ENCODE data around the gene NCAPG. TPM values are rescaled to one million over a fixed set of nuclear protein-coding genes. Genes with fewer than 3 reads are reported as not detected.

NCAPG gene, protein sequence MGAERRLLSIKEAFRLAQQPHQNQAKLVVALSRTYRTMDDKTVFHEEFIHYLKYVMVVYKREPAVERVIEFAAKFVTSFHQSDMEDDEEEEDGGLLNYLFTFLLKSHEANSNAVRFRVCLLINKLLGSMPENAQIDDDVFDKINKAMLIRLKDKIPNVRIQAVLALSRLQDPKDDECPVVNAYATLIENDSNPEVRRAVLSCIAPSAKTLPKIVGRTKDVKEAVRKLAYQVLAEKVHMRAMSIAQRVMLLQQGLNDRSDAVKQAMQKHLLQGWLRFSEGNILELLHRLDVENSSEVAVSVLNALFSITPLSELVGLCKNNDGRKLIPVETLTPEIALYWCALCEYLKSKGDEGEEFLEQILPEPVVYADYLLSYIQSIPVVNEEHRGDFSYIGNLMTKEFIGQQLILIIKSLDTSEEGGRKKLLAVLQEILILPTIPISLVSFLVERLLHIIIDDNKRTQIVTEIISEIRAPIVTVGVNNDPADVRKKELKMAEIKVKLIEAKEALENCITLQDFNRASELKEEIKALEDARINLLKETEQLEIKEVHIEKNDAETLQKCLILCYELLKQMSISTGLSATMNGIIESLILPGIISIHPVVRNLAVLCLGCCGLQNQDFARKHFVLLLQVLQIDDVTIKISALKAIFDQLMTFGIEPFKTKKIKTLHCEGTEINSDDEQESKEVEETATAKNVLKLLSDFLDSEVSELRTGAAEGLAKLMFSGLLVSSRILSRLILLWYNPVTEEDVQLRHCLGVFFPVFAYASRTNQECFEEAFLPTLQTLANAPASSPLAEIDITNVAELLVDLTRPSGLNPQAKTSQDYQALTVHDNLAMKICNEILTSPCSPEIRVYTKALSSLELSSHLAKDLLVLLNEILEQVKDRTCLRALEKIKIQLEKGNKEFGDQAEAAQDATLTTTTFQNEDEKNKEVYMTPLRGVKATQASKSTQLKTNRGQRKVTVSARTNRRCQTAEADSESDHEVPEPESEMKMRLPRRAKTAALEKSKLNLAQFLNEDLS
- 0.72 TPM for total RNA-seq
- long read RNA-seq: 0 reads

DNA sequence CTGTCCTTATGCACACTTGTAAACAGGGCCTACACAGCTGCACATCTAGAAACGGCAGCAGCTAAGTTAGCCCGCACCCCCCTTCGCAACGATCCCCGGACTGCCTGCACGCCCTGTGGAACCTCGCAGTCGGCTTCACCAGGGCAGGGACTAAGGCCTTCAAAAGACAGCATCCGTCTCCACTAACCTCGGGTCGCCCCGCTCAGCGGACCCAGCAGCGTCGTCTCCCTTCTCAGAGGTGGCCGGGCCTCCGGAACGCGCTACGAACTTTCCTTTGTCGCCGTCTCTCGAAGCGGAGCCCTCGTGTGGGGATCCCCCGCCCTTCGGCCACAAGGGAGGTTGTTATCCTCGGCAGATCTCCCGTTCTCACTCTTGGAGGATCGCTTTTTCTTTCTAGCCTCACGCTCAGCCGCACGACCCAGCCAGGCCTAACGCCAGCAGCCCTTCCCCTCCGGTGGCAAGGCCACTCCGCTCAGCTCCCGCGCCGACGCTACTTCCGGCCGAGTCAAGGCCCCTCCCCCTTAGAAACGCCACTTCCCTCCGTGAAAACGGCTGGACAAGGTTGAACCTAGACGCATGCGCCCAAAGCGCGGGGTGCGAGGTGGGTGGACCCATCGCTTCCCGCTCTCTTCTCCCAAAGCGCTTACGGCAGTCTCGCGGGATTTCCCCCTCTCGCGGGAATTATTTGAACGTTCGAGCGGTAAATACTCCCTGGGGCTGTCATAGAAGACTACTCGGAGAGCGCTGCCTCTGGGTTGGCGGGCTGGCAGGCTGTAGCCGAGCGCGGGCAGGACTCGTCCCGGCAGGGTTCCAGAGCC is at the start of gene NCAPG, which contains the start of gene DCAF16:
Gene NCAPG, plus strand, starts transcription at position 720 of the 818 bp plus-strand sequence. CDS start 99 bp downstream, outside the sequence.
Gene DCAF16, minus strand, starts transcription at position 498 of the 818 bp plus-strand sequence. CDS start 6,616 bp downstream, outside the sequence.
- peak; percentile 99 for DNase-seq
- peak; percentile 100 for ATAC-seq
- intact Hi-C loops (cut with micrococcal nuclease): loop anchor here (5.0 kb wide), 1 partner anchor 212 kb away; the partner anchor contains the start of gene LCORL

DNA sequence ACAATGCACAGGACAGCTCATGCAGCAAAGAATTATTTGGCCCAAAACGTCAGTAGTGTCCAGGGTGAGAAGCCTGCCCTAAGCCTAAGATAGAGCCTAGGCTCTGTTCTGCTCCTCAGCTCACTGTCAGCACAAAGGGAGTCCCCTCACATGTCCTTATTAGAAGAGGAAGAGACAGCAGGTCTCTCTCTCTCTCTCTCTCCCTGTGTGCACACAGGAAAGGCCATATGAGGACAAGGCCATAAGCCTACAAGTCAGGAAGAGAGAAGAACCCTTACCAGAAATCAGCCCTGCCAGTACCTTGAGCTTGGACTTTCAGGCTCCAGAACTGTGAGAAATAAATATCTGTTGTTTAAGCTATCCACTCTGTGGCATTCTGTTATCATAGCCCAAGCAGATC is 49.7 kb upstream of the NCAPG start:
- ATAC-seq (no peak), DNase-seq (no peak)
- intact Hi-C loops (cut with micrococcal nuclease): no loop called here

DNA sequence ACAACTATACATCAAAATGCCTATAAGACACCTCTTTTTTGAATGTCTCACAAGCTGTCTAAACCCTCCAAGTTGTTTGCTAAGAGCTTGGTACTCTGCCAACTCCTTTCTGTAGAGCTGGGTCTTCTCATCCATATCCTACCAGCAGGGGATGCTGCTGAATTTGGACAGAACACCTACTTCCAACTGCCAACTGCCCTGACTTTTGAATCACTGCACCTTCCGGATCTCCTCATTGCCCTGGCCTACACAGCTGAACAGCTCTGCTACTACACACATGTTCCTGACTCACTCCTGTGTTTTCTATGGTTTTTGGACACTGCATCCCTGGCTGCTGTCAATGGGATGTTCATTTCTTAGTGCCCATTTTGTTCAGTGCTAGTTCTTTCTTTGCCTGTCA is 48.1 kb upstream of the NCAPG start:
- ATAC-seq: no peak
- intact Hi-C loops (cut with micrococcal nuclease): no loop called here
- no peak for DNase-seq

DNA sequence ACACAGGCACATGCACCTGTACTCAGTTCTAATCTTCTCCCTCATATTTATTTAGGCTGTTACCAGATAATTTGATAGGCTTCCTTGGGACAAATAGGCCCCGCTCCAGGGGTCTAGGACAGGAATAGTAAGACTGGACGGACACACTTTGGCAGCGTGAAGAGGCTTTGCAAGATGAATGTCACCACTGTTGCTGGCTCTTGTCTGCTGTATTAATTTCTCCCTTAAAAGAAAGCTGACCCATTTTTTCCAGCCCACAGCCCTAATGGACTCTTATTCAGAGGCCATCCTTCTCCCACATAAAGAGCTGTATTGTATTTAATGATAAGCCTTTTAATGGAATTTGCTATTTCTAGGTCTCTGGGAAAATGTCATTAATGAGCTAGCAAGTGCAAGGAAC is 47.4 kb upstream of the NCAPG start:
- ATAC-seq: no peak
- intact Hi-C loops (cut with micrococcal nuclease): no loop called here
- no peak for DNase-seq

DNA sequence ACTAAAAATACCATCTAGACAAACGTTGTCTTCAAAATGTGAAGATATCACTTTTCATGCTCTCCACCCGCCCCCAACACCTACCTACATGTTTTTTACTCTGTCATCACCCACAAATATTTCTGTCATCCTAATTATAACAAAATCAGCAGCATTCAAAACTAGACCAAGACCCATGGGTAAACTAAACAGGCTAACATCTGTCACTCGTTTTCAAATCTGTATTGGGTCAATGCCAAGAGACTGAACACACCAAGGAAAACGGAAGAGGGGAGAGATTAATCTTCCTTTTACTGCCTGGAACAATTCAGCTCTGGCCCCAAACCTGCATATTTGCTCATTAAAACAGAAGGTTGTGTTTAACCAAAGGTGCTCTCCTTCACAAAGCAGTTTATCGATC is 46.8 kb upstream of the NCAPG start:
- DNase-seq: no peak
- no peak for ATAC-seq
- intact Hi-C loops (cut with micrococcal nuclease): no loop called here

DNA sequence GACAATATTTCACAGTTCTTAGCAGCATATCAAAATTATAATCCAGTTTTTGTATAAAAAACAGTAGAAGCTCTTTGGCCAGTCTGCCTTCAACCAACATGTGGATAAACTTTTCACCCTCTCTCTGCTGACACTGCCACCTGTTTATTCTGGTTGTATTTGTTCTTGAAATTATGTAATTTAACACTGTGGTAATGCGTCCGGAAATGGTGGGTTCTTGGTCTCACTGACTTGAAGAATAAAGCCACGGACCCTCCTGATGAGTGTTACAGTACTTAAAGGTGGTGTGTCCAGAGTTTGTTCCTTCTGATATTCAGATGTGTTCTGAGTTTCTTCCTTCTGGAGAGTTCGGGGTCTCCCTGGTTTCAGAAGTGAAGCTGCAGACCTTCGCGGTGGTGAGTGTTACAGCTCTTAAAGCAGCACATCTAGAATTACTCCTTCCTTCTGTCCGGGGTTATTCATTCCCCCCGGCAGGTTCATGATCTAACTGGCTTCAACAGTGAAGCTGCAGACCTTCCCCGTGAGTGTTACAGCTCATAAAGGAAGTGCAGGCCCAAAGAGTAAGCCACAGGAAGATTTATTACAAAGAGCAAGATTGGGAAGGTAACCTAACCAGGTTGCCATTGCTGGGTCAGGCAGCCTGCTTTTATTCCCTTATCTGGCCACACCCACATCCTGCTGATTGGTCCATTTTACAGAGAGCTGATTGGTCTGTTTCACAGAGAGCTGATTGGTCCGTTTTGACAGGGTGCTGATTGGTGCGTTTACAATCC is 45.1 kb upstream of the NCAPG start:
- no peak for ATAC-seq
- intact Hi-C loops (cut with micrococcal nuclease): no loop called here
- no peak for DNase-seq

DNA sequence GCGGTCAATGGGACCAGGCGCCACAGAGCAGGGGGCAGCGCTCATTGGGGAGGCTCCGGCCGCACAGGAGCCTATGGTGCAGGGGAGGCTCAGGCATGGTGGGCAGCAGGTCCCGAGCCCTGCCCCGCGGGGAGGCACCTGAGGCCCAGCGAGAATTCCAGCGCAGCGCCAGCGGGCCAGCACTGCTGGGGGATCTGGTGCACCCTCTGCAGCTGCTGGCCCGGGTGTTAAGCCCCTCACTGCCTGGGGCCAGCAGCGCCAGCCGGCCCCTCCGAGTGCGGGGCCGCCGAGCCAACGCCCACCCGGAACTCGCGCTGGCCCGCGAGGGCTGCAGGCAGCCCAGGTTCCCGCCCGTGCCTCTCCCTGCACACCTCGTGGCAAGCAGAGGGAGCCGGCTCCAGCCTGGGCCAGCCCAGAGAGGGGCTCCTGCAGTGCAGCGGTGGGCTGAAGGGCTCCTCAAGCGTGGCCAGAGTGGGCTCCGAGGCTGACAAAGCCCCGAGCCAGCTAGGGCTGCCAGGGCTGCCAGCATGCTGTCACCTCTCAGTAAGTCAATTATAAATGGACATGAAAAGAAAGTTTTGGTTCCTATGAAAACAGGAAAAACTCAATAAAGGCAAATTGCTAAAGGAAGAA is 43.8 kb upstream of the NCAPG start:
- intact Hi-C loops (cut with micrococcal nuclease): no loop called here
- DNase-seq: no peak
- ATAC-seq: no peak

DNA sequence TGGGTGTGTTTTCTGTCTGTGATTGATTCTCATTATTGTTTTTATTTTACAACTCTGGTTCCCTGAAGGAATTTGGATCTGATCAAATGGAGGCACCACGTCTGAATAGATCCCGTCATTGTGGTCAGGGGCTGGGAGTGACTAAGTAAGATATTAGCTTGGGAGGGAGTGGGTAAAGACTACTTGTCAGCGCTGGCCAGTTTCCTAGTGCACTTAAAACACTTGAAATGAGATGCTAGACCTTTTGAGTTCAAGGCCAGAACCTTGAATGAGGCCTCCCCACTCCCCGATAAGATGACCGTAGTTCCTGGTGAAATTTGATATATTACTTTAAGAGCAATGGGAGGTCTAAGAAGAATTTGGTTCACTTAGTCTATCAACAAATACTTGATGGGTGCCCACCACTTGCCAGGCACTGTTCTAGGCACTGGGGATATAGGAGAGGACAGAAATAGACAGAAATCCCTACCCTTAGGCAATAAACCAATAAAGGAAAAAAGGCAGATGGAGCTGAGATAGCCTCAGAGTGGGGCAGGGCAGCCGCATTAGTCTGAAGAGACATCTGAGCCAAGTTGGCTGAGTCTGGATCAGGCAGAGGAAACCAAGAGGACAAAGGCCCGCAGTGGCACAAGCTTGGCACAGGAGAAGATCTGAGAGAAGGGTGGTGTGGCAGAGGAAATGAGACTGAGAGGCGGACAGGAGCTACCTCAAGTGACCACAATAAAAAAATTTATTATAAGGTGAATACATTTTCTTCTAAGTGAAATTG is 41.2 kb upstream of the NCAPG start:
- DNase-seq (no peak), ATAC-seq (no peak)
- intact Hi-C loops (cut with micrococcal nuclease): no loop called here

DNA sequence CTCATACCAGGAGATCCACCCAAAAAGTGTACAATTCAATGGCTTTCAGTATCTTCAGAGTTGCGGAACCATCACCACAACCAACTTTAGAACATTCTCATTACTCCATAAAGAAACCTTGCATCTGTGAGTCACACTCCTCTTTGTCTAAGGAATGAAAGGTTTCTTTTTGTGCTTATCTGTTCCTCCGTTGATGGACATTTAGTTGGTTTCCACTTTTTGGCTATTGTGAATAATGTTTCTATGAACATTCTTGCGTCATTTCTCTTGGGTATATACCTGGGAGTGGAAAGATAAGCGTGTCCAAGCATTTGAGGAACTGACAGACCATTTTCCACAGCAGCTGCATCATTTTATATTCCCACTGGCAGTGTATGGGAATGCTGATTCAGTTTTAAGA is 39.9 kb upstream of the NCAPG start:
- DNase-seq (no peak), ATAC-seq (no peak)
- intact Hi-C loops (cut with micrococcal nuclease): no loop called here

DNA sequence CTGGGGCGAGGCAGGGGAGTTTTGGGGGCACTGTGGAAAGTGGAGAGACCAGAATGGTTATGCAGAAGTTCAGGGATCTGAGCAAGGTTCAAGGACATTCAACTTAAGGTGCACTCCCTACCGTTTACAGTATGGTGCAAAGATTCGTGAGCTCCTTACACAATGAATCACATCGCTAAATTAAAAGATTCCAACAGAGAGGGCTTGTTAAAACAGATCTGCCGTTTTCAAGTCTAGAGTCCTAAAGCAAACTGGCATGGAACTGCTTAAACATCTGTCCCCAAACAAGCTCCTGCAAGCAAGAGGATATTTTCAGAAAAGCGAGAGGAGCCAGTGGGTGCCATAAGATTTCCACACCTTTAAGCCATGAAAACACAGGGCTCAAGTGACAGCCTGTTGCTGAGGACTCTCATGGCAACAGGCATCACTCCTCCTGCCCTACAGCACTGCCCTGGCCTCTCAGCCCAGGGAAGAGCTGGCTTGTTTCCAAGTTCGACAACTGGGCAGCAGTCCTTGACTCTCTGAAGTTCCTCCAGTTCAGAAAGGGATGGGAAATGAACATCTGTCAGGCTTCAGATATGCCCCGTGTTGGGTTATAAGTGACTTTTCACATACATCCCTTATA is 39.4 kb upstream of the NCAPG start:
- DNase-seq (no peak), ATAC-seq (peak; percentile 25)
- intact Hi-C loops (cut with micrococcal nuclease): no loop called here

DNA sequence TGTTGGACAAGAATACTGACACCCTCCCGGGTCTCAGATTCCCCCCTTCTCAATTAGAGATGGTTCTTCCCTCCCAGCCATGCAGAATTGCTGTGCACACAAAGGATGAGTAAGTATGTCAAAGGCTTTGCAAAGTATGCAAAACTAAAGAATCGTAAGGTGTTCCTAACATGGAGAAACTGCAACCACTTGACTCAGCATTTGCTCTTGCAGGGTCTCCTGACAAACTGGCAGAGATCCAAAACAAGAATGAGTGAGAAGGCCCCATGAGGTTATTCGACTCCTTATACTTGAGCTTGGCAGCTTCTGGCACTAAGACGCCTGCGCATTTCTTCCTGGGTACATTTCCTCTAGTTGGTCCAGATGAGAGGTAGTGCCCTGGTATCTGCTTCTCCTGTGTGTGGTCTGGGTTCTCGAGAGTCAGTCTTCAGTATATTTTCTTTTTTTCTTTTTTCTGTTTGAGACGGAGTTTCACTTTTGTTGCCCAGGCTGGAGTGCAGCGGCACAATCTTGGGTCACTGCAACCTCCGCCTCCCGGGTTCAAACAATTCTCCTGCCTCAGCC is 37.6 kb upstream of the NCAPG start:
- DNase-seq (no peak), ATAC-seq (no peak)
- intact Hi-C loops (cut with micrococcal nuclease): no loop called here

DNA sequence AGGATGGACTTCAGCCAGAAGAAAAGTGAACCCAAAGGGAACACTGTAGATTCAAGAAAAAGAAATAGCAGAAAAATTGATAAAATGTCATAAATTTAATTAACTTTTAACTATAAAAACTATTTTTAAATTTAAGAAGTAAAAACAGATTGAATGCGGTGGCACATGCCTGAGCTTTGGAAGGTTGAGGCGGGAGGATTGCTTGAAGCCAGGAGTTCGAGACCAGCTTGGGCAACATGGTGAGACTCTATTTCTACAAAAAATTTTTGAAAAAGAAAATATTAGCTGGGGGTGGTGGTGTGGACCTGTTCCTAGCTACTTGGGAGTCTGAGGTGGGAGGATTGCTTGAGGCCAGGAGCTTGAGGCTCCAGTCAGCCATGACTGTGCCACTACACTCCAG is 32.3 kb upstream of the NCAPG start:
- intact Hi-C loops (cut with micrococcal nuclease): no loop called here
- ATAC-seq (no peak), DNase-seq (no peak)

DNA sequence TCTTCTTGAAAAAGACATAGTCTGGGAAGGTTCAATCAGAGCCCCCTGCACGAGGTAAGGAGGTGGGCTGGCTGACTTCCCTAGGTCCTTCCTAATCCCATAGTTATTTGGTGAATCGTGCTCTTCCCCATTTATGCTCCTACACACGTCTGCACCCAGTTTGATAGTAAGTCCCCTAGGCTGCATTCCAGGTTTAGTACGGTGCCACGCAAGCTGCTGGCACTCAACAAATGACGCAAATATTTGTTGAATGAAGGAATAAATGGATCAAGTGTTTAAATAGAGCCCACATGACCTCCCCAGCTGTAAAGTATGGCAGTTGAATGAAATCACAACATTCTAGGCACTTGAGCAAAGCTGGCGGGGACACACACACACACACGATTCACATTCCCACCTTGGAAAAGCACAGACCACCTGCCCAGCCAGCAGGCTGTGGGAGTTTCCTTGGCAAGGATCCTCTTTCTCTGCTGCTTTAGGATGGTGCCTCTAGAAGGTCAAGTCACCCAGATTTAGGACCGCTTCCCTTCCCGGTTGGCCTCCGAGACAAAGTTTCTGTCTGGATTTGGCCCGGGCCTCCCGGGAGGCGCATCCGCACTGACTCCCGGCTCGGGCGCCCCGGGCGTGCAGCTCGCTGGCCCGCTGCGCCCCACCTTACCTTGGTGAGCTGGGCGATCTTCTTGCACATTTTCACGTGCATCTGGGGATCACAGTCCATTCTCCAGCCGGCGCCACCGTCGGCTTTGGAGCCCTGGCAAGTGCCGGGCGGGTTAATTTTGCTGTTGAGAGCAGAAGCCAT is 30.1 kb upstream of the NCAPG start:
- intact Hi-C loops (cut with micrococcal nuclease): no loop called here
- ATAC-seq: no peak
- no peak for DNase-seq

DNA sequence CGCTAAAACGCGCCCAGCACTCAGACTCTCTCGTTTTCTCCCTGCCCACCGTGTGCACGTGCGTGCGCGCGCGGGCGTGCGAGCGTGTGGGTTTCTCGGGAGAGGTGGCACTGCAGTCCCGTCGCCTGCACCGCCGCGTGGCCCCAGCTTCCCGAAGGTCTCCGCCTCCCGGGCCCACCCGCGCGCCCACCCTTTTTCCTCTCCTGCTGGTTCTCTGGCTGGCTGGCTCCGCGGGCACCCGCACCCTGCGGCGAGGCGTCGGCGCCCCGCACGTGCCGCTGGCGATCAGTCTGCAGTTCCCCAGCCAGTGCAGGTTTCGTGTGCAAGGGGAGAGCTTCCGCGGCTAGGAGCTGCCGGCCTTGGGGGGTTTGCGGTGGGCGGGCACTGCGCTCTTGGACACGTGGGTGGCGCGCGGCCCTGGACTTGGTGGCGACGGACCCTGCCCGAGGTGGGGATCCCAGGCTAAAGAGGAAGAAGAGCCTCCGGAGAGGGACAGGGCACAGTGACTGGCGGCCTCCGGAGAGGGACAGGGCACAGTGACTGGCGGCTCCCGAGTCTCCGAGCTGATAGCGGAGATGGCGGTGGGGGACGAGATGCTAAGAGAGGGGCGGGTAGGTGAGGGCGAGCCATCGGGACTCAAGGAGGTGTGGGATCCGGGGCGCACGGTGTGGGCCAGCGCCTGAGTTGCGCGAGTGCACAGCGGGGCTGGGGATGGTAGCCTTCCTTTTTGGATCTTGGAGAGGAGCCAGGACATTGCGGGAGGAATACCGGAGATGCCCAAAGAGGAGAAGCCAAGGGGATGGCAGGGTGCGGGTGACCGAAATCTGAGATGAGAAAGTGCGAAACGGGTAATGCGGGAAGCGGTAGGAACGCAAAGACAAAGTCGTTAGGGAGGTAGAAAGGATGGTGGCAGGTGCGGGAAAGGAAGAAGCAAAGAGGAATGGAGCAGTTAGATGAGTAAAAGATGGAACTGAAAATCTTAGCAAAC is 29.2 kb upstream of the NCAPG start, which contains the start of gene FAM184B:
Gene FAM184B, minus strand, starts transcription at position 322 of the 988 bp plus-strand sequence. CDS start 322 bp downstream, outside the sequence.
- ATAC-seq (peak; percentile 32), DNase-seq (no peak)
- intact Hi-C loops (cut with micrococcal nuclease): no loop called here
